ENCODE measurements around the gene SGPP2. TPM values are rescaled to one million over a fixed set of nuclear protein-coding genes. Genes with fewer than 3 reads are reported as not detected.
A peak's percentile ranks its signal among the peaks of the same experiment; 100 is the strongest.

SGPP2 gene
- total and polyA plus RNA-seq, 2 donors from 2014 or later = 8.2 to 89.8 TPM

DNA sequence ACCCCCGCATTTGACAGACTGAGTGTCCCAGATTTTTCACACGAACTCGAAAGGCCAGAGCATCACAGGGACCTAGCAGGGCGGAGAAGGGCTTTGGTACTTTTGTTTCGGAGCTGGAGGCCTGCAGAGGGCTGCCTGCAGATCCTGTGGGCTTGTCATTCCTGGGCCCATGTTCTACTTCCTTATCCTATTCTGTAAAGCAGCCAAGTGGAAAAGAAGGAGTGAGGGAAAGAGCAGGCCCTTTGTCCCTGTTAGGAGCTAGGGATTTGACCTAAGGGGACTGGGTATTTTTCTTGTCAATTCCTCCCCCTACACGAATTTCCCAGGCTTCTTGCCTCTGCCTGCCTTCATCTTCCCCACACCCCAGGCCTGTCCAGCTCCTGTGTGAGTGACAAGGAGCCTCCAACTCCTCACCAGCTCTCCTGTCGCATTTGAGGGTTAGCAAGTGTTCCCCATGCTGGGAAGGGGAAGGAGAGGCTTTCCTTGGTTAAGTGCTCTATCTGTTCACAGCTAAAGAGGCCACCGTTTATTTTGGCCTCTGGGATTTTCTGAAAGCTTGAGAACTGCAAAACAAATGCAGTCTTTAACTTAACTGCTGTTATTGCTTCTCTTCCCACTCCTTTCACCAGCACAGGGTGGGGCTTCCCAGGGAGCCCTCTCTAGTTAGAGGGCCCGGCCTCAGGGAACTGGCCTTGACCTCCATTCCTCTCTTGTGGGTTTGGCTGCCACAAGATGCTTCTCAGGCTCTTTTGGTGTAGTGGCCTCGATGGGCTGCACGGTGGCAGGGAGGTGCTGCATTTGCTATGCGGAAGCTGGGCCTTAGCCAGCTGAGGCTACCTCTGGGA, 61.2 kb downstream of the SGPP2 start:
- Histone ChIP-seq H3K36me3 (ENCODE audit: control insufficient read depth in 2 of 3, insufficient read depth in 3 of 3, low read length in 3 of 3) (no peaks in the 10 kb centered on the region), H3K4me3 (ENCODE audit: low read length in 3 of 3) (no peak overlapping the region), H3K27ac (ENCODE audit: low read depth in 2 of 2, low read length in 2 of 2) (no peak overlapping the region), H3K9me3 (ENCODE audit: control insufficient read depth in 2 of 3, insufficient read depth in 1 of 3, low read length in 3 of 3) (no peaks in the 10 kb centered on the region), H3K9ac (ENCODE audit: low read length in 3 of 3) (no peak overlapping the region), H3K27me3 (ENCODE audit: control insufficient read depth, insufficient read depth, low read length) (no peaks in the 10 kb centered on the region), H3K4me1 (ENCODE audit: control insufficient read depth in 2 of 3, insufficient read depth in 2 of 3, low read depth in 1 of 3, low read length in 3 of 3) (peaks cover 0 to 8% (median 4%) of the 10 kb centered on the region in 3 donors)
- FAIRE-seq (no peak), DNase-seq (peak in 1 of 5 donors; percentile 20)
- intact Hi-C loops (cut with DNase I) = no loop called here
- TF ChIP-seq, protein P1, sequence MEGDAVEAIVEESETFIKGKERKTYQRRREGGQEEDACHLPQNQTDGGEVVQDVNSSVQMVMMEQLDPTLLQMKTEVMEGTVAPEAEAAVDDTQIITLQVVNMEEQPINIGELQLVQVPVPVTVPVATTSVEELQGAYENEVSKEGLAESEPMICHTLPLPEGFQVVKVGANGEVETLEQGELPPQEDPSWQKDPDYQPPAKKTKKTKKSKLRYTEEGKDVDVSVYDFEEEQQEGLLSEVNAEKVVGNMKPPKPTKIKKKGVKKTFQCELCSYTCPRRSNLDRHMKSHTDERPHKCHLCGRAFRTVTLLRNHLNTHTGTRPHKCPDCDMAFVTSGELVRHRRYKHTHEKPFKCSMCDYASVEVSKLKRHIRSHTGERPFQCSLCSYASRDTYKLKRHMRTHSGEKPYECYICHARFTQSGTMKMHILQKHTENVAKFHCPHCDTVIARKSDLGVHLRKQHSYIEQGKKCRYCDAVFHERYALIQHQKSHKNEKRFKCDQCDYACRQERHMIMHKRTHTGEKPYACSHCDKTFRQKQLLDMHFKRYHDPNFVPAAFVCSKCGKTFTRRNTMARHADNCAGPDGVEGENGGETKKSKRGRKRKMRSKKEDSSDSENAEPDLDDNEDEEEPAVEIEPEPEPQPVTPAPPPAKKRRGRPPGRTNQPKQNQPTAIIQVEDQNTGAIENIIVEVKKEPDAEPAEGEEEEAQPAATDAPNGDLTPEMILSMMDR (IDR thresholded peaks at IDR 0.05; ENCODE audit: borderline replicate concordance, extremely low read depth, insufficient read depth) = no peak

DNA sequence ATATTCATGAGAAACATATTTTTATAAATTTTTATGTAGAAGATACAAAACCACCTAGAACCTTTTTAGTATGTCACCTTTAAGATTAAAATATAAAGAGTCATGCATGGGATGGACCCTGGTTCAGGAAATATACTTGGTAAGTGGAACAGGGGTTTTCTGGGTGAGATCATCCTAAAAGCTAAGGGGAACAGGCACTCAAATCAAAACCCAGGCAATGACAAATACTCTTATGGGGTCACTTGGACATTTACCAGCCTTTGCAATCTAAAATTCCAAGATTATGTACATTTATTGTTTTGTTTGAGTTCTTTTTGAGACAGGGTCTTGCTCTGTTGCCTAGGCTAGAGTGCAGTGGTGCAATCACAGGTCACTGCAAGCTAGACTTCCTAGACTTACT, 65.8 kb downstream of the SGPP2 start:
- TF ChIP-seq, protein P1 (IDR thresholded peaks at IDR 0.05; ENCODE audit: borderline replicate concordance, extremely low read depth, insufficient read depth) = no peak
- intact Hi-C loops (cut with DNase I) = no loop called here
- no peak for FAIRE-seq

DNA sequence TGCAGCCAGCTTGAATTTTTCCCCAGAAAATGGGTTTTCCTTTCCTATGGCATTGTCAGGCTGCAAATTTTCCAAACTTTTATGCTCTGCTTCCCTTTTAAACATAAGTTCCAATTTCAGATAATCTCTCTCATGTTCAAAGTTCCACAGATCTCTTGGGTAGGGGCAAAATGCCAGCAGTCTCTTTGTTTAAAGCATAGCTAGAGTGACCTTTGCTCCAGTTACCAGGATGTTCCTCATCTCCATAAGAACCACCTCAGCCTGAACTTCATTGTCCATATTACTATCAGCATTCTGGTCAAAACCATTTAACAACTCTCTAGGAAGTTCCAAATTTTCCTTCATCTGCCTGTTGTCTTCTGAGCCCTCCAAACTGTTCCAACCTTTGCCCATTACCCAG, 68.3 kb downstream of the SGPP2 start:
- H3K4me1 ChIP-seq (ENCODE audit: control insufficient read depth in 2 of 3, insufficient read depth in 2 of 3, low read depth in 1 of 3, low read length in 3 of 3) = peaks cover 0 to 2% (median 0%) of the 10 kb centered on the region in 3 donors
- H3K27ac ChIP-seq (ENCODE audit: low read depth in 2 of 2, low read length in 2 of 2) = no peak overlapping the region
- H3K27me3 ChIP-seq (ENCODE audit: control insufficient read depth, insufficient read depth, low read length) = no peaks in the 10 kb centered on the region
- FAIRE-seq (no peak), DNase-seq (no peak)
- intact Hi-C loops (cut with DNase I) = no loop called here
- H3K9me3 ChIP-seq (ENCODE audit: control insufficient read depth in 2 of 3, insufficient read depth in 1 of 3, low read length in 3 of 3) = no peaks in the 10 kb centered on the region
- H3K9ac ChIP-seq (ENCODE audit: low read length in 3 of 3) = no peak overlapping the region
- no peak overlapping the region for H3K4me3 ChIP-seq (ENCODE audit: low read length in 3 of 3)
- TF ChIP-seq, protein P1 (IDR thresholded peaks at IDR 0.05; ENCODE audit: borderline replicate concordance, extremely low read depth, insufficient read depth) = no peak
- H3K36me3 ChIP-seq (ENCODE audit: control insufficient read depth in 2 of 3, insufficient read depth in 3 of 3, low read length in 3 of 3) = no peaks in the 10 kb centered on the region

More for the DNA sequence above, 65.8 kb downstream of the SGPP2 start:
- no peaks in the 10 kb centered on the region for H3K9me3 ChIP-seq (ENCODE audit: control insufficient read depth in 2 of 3, insufficient read depth in 1 of 3, low read length in 3 of 3)
- no peaks in the 10 kb centered on the region for H3K27me3 ChIP-seq (ENCODE audit: control insufficient read depth, insufficient read depth, low read length)
- no peak overlapping the region for H3K9ac ChIP-seq (ENCODE audit: low read length in 3 of 3)
- peaks cover 0 to 9% (median 4%) of the 10 kb centered on the region in 3 donors for H3K4me1 ChIP-seq (ENCODE audit: control insufficient read depth in 2 of 3, insufficient read depth in 2 of 3, low read depth in 1 of 3, low read length in 3 of 3)
- no peak overlapping the region for H3K4me3 ChIP-seq (ENCODE audit: low read length in 3 of 3)
- DNase-seq = no peak
- no peaks in the 10 kb centered on the region for H3K36me3 ChIP-seq (ENCODE audit: control insufficient read depth in 2 of 3, insufficient read depth in 3 of 3, low read length in 3 of 3)
- H3K27ac ChIP-seq (ENCODE audit: low read depth in 2 of 2, low read length in 2 of 2) = no peak overlapping the region
